ENCODE results near the gene RPS15. TPM values are rescaled to one million over a fixed set of nuclear protein-coding genes. Genes with fewer than 3 reads are reported as not detected.

The RPS15 gene
- total and polyA plus RNA-seq, 4 donors: 296 to 954 (median 414) TPM

DNA sequence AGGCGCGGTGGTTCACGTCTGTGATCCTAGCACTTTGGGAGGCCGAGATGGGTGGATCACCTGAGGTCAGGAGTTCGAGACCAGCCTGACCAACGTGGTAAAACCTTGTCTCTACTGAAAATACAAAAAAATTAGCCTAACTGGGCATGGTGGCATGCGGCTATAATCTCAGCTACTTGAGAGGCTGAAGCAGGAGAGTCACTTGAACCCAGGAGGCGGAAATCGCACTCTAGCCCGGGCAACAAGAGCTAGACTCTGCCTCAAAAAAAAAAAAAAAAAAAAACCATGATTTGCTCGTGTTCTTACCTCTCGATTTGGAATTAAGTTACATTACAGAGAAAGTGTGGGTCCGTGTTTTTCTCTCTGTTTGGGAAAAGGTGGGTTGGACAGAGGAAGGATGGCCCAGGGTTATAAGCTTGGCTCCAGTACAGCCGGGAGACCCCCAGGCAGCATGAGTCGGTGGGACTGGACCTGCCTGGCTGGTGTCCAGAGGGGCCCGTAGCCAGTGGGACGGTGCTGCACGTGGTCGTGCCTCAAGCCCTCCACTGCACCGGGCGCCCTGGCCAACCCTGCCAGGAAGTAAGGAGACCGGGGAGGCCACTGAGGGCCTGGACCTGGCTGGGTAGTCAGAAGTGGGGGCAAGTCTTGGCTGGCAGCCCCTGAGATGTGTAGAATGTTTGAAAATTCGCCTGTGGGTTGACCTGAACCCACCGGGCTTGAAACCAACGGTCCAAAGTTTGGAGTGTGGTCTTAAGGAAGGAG is 3.7 kb downstream of the RPS15 start:
- TF ChIP-seq, protein P1, sequence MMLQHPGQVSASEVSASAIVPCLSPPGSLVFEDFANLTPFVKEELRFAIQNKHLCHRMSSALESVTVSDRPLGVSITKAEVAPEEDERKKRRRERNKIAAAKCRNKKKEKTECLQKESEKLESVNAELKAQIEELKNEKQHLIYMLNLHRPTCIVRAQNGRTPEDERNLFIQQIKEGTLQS (IDR thresholded peaks at IDR 0.05): no peak
- TF ChIP-seq TAF1 (conservative IDR thresholded peaks at IDR 0.05): no peak
- no peak for TF ChIP-seq HNF4G (IDR thresholded peaks at IDR 0.05)
- TF ChIP-seq, protein P2, sequence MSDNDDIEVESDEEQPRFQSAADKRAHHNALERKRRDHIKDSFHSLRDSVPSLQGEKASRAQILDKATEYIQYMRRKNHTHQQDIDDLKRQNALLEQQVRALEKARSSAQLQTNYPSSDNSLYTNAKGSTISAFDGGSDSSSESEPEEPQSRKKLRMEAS (IDR thresholded peaks at IDR 0.05): no peak
- TF ChIP-seq HNF4A (conservative IDR thresholded peaks at IDR 0.05): no peak
- TF ChIP-seq CTCF (IDR thresholded peaks at IDR 0.05; ENCODE audit: low read depth, low read length, missing input control): no peak
- no peak for TF ChIP-seq ZBTB33 (IDR thresholded peaks at IDR 0.05)
- no peak for TF ChIP-seq NR2F2 (IDR thresholded peaks at IDR 0.05)
- no peak for TF ChIP-seq GABPA (IDR thresholded peaks at IDR 0.05 in 1 of 2, conservative IDR thresholded peaks at IDR 0.05 in 1 of 2)
- no peak for TF ChIP-seq REST (IDR thresholded peaks at IDR 0.05)
- TF ChIP-seq FOXA2 (IDR thresholded peaks at IDR 0.05): no peak
- TF ChIP-seq FOXA1 (IDR thresholded peaks at IDR 0.05): no peak
- no peak for TF ChIP-seq RAD21 (IDR thresholded peaks at IDR 0.05)
- no peak for TF ChIP-seq EGR1 (IDR thresholded peaks at IDR 0.05; ENCODE audit: low read depth in 2 of 2)
- no peak for DNase-seq (ENCODE audit: low spot score)
- no peaks in the 10 kb centered on the region for H3K9me3 ChIP-seq (ENCODE audit: control insufficient read depth in 4 of 4, low read length in 3 of 4)
- H3K4me3 ChIP-seq (ENCODE audit: low read depth in 1 of 3, low read length in 3 of 3): no peak overlapping the region
- 93% methylated on average over 25 of the region's 25 CpGs for WGBS
- peaks cover 11 to 30% (median 22%) of the 10 kb centered on the region in 4 donors for H3K4me1 ChIP-seq (ENCODE audit: control insufficient read depth in 4 of 4, insufficient read depth in 4 of 4, low read length in 3 of 4)
- H3K27me3 ChIP-seq (ENCODE audit: control insufficient read depth in 4 of 4, insufficient read depth in 4 of 4, low read length in 3 of 4): peaks cover 0 to 3% (median under 1%) of the 10 kb centered on the region in 4 donors
- no peak overlapping the region for H3K9ac ChIP-seq (ENCODE audit: low read depth in 1 of 2, low read length in 2 of 2)
- peaks cover 11 to 28% (median 13%) of the 10 kb centered on the region in 4 donors for H3K36me3 ChIP-seq (ENCODE audit: control insufficient read depth in 4 of 4, insufficient read depth in 3 of 4, low read depth in 1 of 4, low read length in 3 of 4)
- no peak overlapping the region for H3K27ac ChIP-seq (ENCODE audit: low read depth in 1 of 2, low read length in 2 of 2)
